PFSK-1 (cell line): ENCODE measurements around the gene KYAT1.

ENCODE experiments used
- POLR2AphosphoS5 ChIP-seq: IDR thresholded peaks from 2 replicates; pipeline ENCODE4 v1.6.1; 2012; ENCODE audit warnings: low read depth, mild to moderate bottlenecking, control low read depth, low read length, moderate library complexity
- TAF1 ChIP-seq: IDR thresholded peaks from 2 replicates; pipeline ENCODE4 v1.6.1; 2012; ENCODE audit warnings: low read length, control low read depth, borderline replicate concordance; ENCODE audit not compliant: insufficient read depth

GRCh38 chr9:128820665-128821583, 60.8 kb downstream of the KYAT1 start:
- TF ChIP-seq POLR2AphosphoS5 (no peak), TAF1 (no peak)
